Dedifferentiated amniotic fluid mesenchymal stem cell (primary cell): ENCODE results near the gene B3GALNT2.

Source experiments
- DNase-seq: peaks from one replicate; pipeline ENCODE4 v3.0.0-alpha.2; 2016; ENCODE audit errors: extremely low spot score

Gene B3GALNT2

DNA sequence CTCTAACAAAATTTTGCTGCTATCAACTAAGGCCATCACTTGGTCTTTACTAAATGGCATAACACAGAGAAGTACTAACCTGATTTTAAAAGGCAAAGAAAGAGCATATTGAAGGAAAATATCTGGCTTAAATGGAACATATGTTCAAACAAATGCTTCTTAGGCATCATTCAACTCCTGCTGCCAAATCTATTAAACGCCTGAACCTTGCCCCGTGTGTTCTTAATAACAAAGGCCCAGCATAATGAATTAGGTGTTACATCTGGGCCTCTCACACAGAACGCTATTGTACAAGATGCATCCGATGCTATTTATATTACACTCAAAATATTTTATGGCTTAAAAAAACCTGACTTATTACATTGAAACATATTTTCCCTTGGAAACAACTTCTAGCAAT, 48.4 kb downstream of the B3GALNT2 start:
- no peak for DNase-seq

DNA sequence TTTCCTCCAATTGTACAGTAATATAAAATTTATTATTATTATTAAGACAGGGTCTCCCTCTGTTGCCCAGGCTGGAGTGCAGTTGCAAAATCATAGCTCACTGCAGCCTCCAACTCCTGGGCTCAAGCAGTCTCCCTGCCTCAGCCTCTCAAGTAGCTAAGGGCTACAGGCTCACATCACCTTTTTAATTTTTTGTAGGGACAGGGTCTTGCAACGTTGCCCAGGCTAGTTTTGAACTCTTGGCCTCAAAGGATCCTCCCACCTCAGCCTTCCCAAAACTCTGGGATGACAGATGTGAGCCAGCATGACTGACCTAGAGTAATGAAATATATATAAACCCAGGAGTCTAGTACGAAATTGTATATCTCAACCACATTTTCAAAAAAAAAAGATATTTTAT, 49.2 kb downstream of the B3GALNT2 start:
- DNase-seq: no peak

DNA sequence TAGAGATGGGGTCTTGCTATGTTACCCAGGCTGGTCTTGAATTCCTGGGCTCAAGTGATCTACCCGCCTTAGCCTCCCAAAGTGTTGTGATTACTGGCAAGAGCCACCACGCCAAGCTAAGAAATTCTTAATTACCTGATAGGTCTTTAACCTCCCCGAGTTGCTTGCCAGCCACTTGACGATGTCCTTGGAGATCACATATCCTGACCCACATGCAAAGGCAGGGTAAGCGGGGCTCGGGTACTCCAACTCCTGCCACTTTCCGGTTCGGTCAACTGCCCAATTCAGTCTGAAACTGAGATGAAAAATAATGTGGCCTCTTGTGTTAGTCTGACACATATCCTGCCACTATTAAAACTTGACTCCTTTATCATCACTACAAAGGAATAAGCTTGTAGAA, 50.2 kb downstream of the B3GALNT2 start:
- DNase-seq: no peak

DNA sequence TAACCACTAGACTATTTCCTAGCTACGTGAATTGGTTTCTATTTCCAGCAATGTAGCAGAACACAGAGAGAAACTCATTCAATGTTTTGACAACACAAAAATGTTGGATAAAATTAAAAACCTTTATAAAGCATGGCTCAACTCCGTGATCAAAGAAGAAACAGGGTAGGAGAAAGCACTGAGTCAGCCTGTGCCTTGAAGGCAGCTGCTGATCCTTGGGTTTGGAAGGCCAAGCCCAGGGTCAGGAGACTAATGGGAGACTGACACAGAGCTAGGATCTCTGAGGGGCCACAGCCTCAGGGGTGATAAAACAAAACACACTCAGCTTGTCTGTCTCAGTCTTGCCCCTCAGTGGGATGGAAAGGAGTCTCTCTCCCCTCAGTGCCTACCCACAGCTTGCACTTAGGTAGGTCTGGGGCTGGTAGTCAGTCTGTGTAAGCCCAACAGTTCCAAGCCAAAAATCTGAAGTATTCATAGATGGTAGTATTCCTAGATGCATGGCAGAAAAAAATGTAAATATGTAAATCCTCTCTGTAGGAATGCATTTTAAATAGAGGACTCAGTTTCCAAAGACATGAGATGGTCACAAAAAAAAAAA, 53.3 kb downstream of the B3GALNT2 start:
- no peak for DNase-seq

DNA sequence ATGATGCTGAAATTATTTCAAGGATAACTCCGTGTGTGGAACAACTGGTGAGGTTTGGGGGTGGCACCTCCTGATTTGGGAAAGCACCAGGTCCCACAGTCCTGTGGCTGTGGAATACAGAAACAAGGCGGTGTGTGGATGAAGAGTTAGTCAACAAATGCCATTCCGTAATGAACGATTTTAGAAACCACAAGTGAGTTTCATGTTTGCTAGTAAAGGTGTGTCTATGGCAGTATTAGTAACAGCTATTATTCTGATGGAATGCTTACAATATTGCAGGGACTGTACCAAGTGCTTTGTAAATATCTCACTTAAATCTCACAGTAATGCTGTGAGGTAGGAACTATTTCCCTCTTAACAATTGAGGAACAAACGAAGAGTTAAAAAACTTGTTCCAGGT, 53.8 kb downstream of the B3GALNT2 start:
- no peak for DNase-seq

DNA sequence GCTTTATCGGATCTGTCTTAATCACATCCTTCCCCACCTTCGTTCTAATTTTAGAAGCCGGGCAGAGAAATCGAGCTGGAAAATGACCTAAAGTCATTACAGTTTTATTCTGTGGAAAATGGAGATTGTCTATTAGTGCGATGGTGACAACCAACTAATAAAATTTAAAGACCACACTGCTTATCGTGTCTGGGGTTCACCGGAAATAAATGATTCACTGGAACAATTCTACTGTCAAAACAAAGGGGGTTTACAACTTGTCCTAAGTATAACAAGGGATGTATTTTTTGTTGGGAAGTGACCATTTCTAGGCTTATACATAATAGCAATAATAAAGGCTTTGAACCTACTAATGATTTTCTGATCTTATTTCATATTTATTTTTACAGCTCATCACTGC, 55.6 kb downstream of the B3GALNT2 start:
- no peak for DNase-seq

DNA sequence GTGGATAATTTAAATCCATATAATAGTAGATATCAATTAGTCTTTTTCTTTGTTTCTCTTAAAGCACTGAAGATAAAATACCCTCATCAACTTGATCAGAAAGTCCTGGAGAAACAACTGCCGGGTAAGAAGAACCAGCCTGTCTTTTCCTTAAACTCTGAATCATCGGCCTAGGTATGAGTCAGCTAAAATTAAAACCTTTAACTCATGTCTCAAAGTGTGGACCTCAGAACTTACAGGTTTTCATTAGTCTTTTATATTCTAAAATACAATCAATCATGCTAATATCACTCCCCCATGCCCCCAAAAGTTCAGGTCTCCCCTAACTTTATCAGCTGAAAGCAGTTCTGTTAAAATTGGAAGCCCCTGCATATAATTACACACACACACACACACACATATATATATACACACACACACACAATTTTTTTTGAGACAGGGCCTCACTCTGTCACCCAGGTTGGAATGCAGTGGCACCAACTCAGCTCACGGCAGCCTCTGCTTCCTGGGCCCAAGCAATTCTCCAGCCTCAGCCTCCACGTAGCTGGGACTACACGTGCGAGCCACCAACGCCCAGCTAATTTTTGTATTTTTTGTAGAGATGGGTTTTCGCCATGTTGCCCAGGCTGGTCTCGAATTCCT, 61.3 kb downstream of the B3GALNT2 start:
- peak; percentile 45 for DNase-seq

DNA sequence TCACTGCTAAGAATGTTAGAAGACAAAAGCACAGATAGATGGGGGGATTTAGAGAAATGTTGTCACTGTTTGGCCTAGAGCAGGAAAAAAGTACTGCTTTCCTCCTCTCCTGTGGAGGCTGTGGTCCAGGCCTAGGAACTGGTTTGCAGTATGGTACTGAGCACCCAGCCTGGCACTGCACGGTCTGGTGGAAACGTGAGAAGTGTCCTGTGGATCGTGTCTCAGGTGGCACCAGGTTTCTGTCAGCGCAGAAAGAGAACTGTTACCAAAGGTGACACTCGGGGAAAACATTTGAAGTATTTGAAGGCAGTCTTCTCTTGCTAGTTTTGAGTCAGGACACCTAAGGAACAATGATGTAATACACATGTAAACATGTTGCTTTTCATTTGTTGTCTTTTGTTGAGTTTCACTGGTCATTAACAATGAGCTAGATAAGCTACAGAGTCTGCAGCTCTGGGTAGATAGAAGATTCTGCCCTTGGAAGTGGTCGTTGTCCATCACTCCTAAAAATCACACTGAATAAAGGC, 63.0 kb downstream of the B3GALNT2 start:
- DNase-seq: no peak

DNA sequence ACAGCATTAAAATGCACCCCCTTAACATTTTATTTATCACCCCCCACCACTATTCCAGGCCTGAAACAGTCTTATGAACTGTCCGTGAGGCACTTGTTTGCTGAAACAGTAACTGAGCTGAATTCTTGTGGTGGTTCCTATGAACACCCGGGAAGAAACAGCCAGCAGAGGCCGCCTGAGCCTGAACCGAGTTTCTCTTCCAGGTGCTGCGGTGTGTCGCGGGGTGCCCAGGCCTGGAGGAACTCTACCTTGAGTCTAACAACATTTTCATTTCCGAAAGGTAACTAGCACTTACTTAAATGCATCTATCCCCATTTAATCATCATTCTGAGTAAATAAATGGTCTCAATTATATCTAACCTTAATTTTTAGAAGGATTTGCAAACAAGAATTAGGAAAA, 70.3 kb downstream of the B3GALNT2 start:
- DNase-seq: no peak

DNA sequence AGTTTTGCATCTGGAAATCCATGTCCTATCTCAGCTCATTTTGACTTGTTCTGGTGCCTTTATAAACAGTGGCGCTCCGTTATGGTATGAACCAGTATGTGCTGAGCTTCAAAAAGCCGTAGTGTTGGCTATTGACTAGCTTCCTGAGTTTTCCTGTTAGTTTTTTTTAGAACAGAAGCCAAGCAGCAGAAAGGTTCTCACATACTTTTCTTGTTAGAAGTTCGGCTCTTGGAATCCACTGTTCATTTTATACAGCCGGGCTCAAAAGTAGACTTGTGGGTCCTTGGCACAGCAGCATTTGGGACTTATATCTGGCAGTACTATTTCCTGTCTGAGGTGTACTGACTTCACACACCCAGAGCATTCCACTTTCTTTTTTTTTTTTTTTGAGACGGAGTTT, 73.3 kb downstream of the B3GALNT2 start:
- DNase-seq: no peak

DNA sequence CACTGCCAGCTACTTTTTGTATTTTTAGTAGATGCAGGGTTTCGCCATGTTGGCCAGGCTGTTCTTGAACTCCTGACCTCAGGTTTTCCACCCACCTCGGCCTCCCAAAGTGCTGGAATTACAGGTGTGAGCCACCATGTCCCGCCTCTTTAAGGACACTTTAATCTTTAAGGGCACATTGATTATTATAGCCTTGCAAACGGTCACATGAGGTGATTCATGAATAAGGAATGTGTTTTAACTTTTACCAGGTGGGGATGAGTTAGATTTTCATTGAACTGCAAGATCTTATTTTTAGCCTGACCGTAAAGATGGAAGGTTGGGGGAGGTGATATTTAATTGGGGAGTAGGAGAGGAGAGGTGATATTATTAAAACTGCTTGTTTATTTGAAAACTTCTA, 75.1 kb downstream of the B3GALNT2 start:
- DNase-seq: no peak

DNA sequence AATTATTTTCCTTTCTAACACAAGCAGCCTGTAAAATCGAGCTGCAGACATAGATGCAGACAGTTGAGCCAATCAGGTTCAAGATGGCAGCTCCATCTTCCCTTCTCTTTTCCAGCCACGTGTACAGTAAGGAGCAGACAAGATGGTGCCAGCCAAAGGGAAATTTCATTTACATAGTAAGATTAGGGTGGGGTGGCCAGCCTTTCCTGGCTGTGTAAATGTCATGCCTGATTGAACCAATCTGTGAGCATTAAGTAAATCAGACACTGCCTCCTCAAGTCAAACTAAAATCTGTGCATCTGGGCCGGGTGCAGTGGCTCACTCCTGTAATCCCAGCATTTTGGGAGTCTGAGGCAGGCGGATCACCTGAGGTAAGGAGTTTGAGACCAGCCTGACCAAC, 76.8 kb downstream of the B3GALNT2 start:
- no peak for DNase-seq

DNA sequence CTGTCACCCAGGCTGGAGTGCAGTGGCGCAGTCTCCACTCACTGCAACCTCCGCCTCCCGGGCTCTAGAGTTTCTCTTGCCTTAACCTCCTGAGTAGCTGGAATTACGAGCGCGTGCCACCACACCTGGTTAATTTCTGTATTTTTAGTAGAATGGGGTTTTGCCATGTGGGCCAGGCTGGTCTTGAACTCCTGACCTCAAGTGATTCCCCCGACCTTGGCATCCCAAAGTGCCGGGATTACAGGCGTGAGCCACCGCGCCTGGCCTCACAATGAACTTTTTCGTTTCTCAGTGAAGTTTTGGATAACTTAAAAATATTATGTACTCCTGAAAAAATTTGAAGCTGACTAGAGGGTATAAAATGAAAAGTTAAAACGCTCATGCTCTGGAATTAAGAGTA, 77.6 kb downstream of the B3GALNT2 start:
- DNase-seq: no peak

DNA sequence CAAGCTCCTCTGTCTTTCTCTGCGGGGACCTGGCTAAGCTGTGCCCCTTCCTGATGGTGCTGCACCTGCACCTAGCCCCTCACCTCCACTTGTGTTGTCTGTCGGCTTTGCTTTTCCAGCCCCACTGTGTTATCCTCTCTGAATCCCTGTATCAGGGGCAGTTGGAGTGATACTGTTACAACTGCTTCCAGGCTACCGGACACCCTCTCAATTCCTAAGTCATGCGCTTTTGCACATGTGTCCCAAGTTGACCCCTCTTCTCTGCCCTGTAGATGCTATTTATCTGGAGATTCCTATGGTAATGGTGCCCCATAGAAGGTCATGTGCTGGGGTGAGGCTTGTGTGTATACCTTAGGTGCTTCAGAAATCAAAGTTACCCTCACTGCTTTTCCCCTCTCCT, 78.1 kb downstream of the B3GALNT2 start:
- no peak for DNase-seq

DNA sequence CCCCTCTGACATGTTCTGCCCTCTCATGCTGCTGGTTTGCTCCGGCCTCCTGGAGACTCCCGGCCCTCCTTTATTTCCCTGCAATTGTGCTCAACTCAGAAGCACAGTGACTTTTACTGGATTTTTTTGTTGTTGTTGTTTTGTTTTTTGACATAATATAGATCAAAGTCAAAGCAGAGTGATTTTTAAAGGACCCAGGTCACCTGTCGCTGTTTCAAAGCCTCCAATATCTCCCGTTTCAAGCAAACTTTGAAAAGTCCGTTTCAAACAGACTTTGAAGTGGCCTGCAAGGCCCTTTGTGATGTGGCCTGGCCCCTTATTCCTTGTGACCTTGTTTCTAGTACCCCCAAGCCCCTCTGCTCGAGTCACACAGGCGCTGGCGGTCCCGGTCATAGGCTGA, 78.9 kb downstream of the B3GALNT2 start:
- no peak for DNase-seq

DNA sequence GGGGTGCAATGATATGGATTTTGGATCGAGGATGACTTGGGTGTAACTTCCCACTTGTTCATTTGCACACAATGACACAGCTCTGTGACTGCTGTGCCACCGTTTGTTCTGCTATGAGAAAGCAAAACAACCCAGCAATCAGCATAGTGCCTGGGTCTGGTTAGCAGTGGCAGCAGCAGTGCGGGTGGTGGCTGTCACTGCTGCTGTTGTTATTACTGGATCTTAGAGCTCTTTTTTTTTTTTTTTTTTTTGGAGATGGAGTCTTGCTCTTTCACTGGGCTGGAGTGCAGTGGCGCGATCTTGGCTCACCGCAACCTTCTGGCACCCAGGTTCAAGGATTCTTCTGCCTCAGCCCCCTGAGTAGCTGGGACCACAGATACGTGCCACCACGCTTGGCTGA, 80.2 kb downstream of the B3GALNT2 start:
- DNase-seq: no peak

DNA sequence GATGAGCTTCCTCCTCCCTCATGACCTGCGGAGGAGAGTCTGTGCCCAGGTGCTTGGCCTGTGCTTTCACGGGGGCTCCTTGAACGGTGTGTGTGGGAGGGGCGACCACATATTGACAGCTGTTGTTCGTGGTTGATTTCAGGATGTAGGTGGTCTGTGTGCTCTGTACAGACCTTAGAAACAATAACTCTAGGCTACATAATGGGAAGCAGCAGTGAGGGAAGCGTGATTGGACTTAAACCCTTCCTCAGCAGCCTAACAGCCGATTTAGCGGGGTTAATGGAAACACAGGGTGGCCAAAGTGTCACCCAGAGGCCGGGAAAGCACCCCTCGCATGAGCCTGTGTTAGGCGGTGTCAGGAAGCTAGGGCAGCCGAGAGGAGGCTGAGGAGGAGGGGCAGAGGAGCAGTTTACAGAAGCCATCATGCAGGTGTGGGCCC, 81.0 kb downstream of the B3GALNT2 start:
- no peak for DNase-seq

DNA sequence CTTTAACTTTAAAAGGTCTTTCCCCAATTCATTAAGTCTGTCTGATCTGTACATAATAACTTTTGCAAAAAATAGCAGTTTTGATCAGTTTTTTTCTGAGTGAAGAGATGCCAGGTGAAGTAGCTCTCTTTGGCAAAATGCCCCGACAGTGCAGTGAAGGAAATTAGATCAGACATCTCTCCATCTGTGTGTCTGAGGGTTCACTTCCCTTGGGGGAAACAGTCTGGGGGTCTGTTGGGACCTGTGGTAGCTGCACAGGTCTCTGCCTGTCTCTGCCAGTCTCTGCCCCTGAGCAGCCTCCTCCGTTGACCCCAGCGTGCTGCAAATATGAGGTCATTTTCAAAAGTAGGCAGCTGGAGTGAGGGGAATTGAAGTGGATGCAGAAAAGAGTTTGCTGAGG, 82.5 kb downstream of the B3GALNT2 start:
- no peak for DNase-seq

DNA sequence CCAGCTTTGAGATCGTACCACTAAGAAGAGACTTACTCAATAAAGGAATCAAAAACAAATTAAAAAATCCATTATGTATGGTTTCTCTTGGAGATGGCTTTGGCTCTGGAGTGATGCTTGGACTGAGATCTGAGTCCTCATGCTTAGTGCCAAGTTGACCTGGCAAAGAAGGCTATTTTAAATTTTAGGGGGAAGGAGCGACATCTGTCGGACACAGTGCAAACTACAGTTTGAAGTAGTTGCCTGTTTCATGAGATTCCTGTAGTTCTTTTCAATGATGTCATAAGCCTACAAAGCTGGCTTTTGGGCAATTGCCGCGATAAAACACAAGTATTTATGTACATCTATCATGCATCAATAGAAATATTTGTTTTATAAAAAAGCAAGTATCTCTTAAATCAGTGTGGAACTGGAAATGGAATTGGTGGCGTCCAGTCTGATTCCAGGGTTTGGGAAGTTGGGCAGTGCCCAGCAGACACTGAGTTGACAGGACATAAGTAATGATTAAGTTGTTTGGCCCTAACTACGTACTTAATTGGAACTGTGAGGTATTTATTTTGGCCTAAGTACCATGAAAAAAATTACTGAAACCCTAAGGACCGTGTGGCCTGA, 87.1 kb downstream of the B3GALNT2 start:
- peak; percentile 87 for DNase-seq

DNA sequence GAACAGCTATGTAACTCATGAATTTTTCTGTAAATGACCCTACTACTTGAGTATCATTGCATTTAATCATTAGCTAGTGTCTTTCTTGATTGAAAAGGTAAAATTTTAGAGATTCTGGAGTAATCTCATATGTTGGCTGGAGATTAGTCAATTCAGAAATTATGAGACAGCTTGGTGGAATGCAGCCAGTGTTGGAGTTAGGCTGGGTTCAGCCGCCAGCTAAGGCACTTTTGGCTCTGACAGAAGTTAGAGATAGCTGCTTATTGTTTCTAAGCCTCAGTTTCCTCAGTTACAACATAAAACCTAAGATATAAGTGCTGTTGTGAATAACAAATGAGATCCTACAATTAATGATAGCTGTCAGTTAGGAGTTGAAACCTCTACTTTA, 87.6 kb downstream of the B3GALNT2 start:
- no peak for DNase-seq

DNA sequence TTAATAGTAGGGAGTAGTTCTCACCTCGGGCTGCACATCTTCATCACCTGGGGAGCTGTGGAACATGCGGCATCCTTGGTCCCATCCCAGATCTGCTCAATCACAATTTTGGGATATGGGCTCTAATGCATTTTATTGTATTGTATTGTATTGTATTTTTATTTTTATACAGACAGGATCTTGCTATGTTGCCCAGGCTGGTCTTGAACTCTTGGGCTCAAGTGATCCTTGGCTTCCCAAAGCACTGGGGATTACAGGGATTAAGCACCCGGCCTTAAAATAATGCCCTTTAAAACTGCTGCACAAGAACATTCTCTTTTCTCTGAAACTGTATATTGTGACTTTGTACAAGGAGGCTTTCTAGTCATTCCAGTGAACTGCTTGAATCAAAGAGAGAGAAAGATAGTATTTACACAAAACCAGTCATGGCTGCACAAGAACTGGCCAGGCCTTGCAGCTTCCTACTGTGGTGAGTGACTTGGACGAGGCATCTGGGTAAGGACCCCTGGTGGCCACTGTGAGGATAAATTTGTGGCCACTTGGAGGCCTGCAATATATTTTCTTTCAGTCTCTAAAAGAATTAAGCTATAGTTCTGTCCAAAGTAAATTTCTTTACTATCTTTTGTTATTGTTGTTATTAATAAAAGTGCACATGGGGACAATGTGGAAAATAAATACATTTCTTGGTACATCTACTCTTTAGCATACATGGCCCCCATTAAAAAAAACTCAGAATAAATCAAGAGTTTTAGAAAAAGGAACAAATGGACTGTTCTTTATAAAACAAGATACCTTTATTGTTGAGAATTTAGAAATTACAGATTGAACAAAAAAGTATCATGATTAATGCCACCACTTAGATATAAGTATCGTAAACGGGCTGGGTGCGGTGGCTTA, 89.0 kb downstream of the B3GALNT2 start:
- DNase-seq: peak; percentile 68
